Neutrophil (primary cell): ENCODE data around the gene STIM1.
A peak's percentile ranks its signal among the peaks of the same experiment; 100 is the strongest.

ENCODE experiments used
- H3K27ac ChIP-seq: fragments of 200-600 bp; sonication (generic); 2 replicates; pipeline ENCODE4 v1.5.1; 2016; ENCODE audit warnings: mild to moderate bottlenecking, moderate library complexity
- H3K27me3 ChIP-seq: fragments of 200-600 bp; sonication (generic); 2 replicates; pipeline ENCODE4 v1.6.0; 2016; ENCODE audit warnings: mild to moderate bottlenecking
- H3K36me3 ChIP-seq: fragments of 200-600 bp; sonication (generic); 2 replicates; pipeline ENCODE4 v1.5.1; 2017
- H3K4me1 ChIP-seq, 2 experiments: fragments of 200-600 bp in 1 of 2; sonication (generic) in 1 of 2; 1 replicate in 1 of 2; 2 replicates in 1 of 2; pipeline versions ENCODE4 v1.5.1 to v1.6.1; 2013 to 2016; ENCODE audit warnings: low read depth in 1 of 2, low read length in 1 of 2, mild to moderate bottlenecking in 1 of 2, moderate library complexity in 1 of 2; ENCODE audit not compliant: control insufficient read depth in 1 of 2, insufficient read depth in 1 of 2
- H3K4me3 ChIP-seq, 2 experiments: fragments of 200-600 bp in 1 of 2; sonication (generic) in 1 of 2; 1 replicate in 1 of 2; 2 replicates in 1 of 2; pipeline ENCODE4 v1.5.1; 2013 to 2016; ENCODE audit warnings: low read depth in 1 of 2, low read length in 1 of 2, mild to moderate bottlenecking in 1 of 2, moderate library complexity in 1 of 2
- H3K9me3 ChIP-seq: fragments of 200-600 bp; sonication (generic); 2 replicates; pipeline ENCODE4 v1.5.1; 2016
- CTCF ChIP-seq: fragments of 200-600 bp; sonication (generic); IDR thresholded peaks from 2 replicates; pipeline ENCODE4 v1.5.1; 2016; ENCODE audit warnings: antibody characterized with exemption

Gene STIM1

DNA sequence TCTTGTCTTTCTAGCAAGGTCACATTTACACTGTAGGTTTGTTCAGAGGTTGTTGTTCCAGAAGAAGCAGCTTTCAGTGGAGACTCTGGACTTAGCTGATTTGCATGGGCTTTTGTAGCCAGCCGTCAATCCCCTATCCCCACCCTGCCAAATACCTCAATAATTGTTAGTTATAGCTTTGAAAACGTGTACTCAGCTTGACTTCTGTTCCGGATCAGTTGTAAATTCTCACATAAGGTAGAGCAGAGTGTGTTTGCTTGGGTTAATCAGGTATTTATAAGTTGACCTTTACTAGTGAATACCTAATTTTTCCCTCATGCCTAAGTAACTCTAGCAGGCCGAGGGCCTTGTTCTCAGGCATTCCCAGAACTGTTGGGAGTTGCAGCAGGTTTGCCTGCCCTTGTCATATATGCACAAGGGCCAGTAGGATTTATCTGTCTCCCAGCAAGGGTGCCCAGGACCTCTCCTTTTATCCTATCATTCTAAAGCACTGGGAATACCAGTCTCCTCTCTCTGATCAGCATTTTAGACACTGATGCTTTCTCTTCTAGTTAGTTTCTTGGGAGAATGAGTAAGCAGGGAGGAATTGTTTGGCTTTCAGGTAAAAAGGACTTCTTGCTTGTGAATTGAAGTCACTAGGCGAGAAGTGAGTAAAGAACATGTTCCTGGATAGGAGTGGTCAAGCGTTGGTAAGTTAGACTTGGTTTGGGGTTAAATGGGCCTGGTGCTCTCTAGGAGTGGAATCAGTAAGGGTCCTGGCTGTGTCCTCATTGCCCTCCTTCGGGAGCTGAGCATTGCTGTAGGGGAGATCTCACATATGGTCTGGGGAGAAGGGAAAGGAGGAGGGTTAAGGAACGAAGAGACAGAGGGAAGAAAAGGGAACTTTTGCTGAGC lies 22.1 kb downstream of the STIM1 start:
- H3K27ac ChIP-seq = peak overlapping the region; percentile 82
- H3K36me3 ChIP-seq = no peaks in the 10 kb centered on the region
- no peak for TF ChIP-seq CTCF
- no peak overlapping the region for H3K4me3 ChIP-seq
- H3K9me3 ChIP-seq = no peaks in the 10 kb centered on the region
- peaks cover 56 to 83% of the 10 kb centered on the region in 2 experiments for H3K4me1 ChIP-seq
- H3K27me3 ChIP-seq = no peaks in the 10 kb centered on the region

DNA sequence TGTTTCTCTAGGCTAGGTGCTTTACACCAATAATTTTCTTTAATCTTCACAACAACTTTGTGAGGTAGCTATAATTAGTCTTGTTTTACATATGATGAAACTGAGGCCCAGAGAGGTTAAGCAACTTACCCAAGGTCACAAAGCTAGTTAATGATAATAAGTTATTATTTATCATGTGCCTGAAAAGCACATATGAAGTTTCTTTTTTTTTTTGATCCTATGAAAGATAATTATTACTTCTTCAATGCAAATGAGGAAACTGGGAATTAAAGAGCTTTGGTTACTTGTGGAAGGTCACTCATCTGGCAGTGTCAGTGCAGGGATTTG lies 22.8 kb downstream of the STIM1 start:
- Histone ChIP-seq H3K9me3 (no peaks in the 10 kb centered on the region), H3K36me3 (no peaks in the 10 kb centered on the region), H3K27ac (peak overlapping the region; percentile 82), H3K4me3 (no peak overlapping the region), H3K27me3 (no peaks in the 10 kb centered on the region), H3K4me1 (peaks cover 62 to 88% of the 10 kb centered on the region in 2 experiments)
- TF ChIP-seq CTCF = no peak

DNA sequence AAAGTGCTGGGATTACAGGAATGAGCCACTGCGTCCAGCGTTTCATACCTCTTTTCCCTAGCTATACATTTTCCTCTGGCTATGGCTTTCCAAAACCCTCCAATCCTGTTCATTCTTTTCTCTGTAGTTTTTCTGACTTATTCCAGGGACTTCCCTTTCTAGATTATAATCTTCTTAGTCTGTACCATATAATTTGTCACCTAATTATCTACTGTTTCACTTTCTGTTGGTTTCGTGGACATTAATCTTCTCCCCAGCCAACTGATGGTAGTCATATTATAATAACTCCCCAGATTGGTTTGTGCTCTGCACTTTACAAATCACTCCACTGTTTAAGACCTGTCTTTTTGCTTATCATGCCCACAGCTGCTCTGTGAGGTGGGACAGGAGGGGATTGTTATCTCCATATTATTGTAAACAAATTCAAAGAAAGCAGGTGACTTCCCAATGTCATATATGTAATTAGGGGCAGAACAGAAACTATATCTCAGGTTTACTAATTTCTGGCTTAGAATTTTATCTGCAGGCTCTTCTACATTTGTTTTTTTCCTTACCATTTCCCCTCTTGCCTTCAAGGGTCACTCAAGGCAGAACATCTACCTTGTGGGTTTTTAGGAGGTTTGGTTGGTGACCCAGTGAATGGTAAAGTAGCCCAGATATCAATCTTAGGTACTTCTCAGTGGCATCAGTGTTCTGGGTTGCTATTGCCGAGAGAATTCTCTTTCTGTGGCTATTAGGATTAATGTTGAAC lies 23.9 kb downstream of the STIM1 start:
- peaks cover 62 to 90% of the 10 kb centered on the region in 2 experiments for H3K4me1 ChIP-seq
- no peaks in the 10 kb centered on the region for H3K27me3 ChIP-seq
- no peak for TF ChIP-seq CTCF
- H3K4me3 ChIP-seq = no peak overlapping the region
- no peaks in the 10 kb centered on the region for H3K9me3 ChIP-seq
- H3K36me3 ChIP-seq = no peaks in the 10 kb centered on the region
- H3K27ac ChIP-seq = peak overlapping the region; percentile 82

- Histone ChIP-seq H3K27ac (peak overlapping the region; percentile 82), H3K4me1 (peaks cover 66 to 92% of the 10 kb centered on the region in 2 experiments), H3K27me3 (no peaks in the 10 kb centered on the region), H3K4me3 (peak overlapping the region in 1 of 2 experiments; percentile 7), H3K36me3 (no peaks in the 10 kb centered on the region), H3K9me3 (no peaks in the 10 kb centered on the region)
- no peak for TF ChIP-seq CTCF
Measured at GRCh38 chr11:3879967-3880542, 24.6 kb downstream of the STIM1 start.

DNA sequence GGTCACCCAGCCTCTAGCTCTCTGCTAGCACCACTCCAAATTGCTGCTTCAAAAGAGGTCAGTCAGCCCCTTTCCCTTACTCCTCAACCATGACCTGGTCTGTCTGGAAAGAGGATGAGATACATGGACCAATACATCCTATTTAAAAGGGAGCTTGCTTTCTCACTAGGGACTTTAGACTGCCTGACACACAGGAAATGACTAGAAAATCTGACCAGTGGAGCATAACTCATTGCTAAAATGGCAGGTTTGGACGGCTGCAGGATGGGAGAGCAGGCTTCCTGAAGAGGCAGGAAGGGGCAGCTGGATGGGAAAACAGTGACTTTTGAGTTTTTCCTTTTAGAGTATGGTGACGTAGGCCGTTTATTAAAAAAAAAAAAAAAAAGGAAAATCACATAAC lies 25.3 kb downstream of the STIM1 start:
- Histone ChIP-seq H3K27me3 (no peaks in the 10 kb centered on the region), H3K27ac (peak overlapping the region; percentile 82), H3K9me3 (no peaks in the 10 kb centered on the region), H3K4me3 (peak overlapping the region in 1 of 2 experiments; percentile 3), H3K4me1 (peaks cover 69 to 88% of the 10 kb centered on the region in 2 experiments), H3K36me3 (no peaks in the 10 kb centered on the region)
- no peak for TF ChIP-seq CTCF
